K562 (cell line): ENCODE measurements around the gene SVBP. TPM values are rescaled to one million over a fixed set of nuclear protein-coding genes. Genes with fewer than 3 reads are reported as not detected.

ENCODE experiments used
- GABPA ChIP-seq: fragments of 200-800 bp; sonication (Bioruptor generic); conservative IDR thresholded peaks from 2 replicates; pipeline ENCODE4 v1.6.1; 2016; ENCODE audit warnings: low read depth, missing genetic modification characterization, missing compliant biosample characterization
- HDAC1 ChIP-seq, 2 experiments: fragments of 450-650 bp; IDR thresholded peaks; 2 replicates each; pipeline ENCODE4 v1.6.1; 2016 to 2017; ENCODE audit warnings: inconsistent platforms in 1 of 2, mild to moderate bottlenecking in 1 of 2, moderate library complexity in 1 of 2
- MAFF ChIP-seq: IDR thresholded peaks from 2 replicates; pipeline ENCODE4 v1.6.1; 2012; ENCODE audit warnings: low read length, improper control_type of control experiment
- MTF1 ChIP-seq: fragments of 250-450 bp; sonication (Bioruptor Pico); IDR thresholded peaks from 2 replicates; pipeline ENCODE4 v1.9.0; 2021; ENCODE audit warnings: moderate library complexity, mild to moderate bottlenecking, inconsistent platforms, borderline replicate concordance
- NFYB ChIP-seq: IDR thresholded peaks from 2 replicates; pipeline ENCODE4 v1.6.1; 2011; ENCODE audit warnings: mild to moderate bottlenecking, moderate library complexity; ENCODE audit not compliant: insufficient read length; ENCODE audit errors: extremely low read depth
- POLR2B ChIP-seq: fragments of 450-650 bp; IDR thresholded peaks from 2 replicates; pipeline ENCODE4 v1.6.1; 2018; ENCODE audit warnings: low read depth; ENCODE audit not compliant: partially characterized antibody
- SIN3B ChIP-seq: fragments of 450-650 bp; IDR thresholded peaks from 2 replicates; pipeline ENCODE4 v1.6.1; 2017; ENCODE audit warnings: low read depth, mild to moderate bottlenecking, moderate library complexity
- SMC3 ChIP-seq: conservative IDR thresholded peaks from 2 replicates; pipeline ENCODE4 v1.6.1; 2011; ENCODE audit warnings: low read depth, low read length, improper control_type of control experiment; ENCODE audit not compliant: insufficient read depth
- SRSF9 ChIP-seq: fragments of 200-400 bp; formaldehyde crosslinking; IDR thresholded peaks from 2 replicates; pipeline ENCODE4 v1.6.1; 2017; ENCODE audit warnings: low read depth, low read length, borderline replicate concordance
- ZNF140 ChIP-seq: fragments of 250-450 bp; sonication (Bioruptor Pico); IDR thresholded peaks from 2 replicates; pipeline ENCODE4 v1.8.0; 2021; ENCODE audit warnings: moderate library complexity, mild to moderate bottlenecking, inconsistent platforms
- ZNF57 ChIP-seq: fragments of 450-650 bp; formaldehyde crosslinking; IDR thresholded peaks from 2 replicates; pipeline ENCODE4 v1.4.0; 2020; ENCODE audit warnings: mild to moderate bottlenecking, moderate library complexity
- polyA plus RNA-seq, 8 experiments: library from polyadenylated mRNA; depleted of rRNA in 4 of 8; stranded (reverse) in 5 of 8; unstranded in 3 of 8; fragments of >200 nt; fragmentation: Nextera tagmentation in 2 of 8; fragmentation: Illumina TruSeq in 1 of 8; extraction: Ambion mirVana in 2 of 8; extraction: Trizol in 1 of 8; gene quantifications; 2 replicates each; pipeline versions ENCODE4 v1.2.1 to v1.2.3, GENCODE V29; 2011 to 2014; ENCODE audit warnings: inconsistent platforms in 1 of 8, missing spikeins in 1 of 8
- total RNA-seq, 7 experiments: library from RNA; depleted of rRNA in 6 of 7; stranded (reverse); fragments of >200 nt in 6 of 7; fragmentation: Illumina TruSeq in 2 of 7; extraction: Trizol in 2 of 7; gene quantifications; 2 replicates each; pipeline versions ENCODE4 v1.2.1 to v1.2.3, GENCODE V29; 2011 to 2021; ENCODE audit warnings: low replicate concordance in 1 of 7
- TF ChIP-seq, protein P1 (sequence below): fragments of 200-800 bp; sonication (Bioruptor generic); IDR thresholded peaks from 2 replicates; pipeline ENCODE4 v1.6.1; 2017; ENCODE audit warnings: missing genetic modification characterization, missing compliant biosample characterization
- TF ChIP-seq, protein P2 (sequence below), 2 experiments: fragments of 450-650 bp in 1 of 2; IDR thresholded peaks; 2 replicates each; pipeline ENCODE4 v1.6.1; 2011 to 2017; ENCODE audit warnings: low read depth in 2 of 2, antibody characterized with exemption in 1 of 2, borderline replicate concordance in 1 of 2, low read length in 1 of 2, mild to moderate bottlenecking in 1 of 2, mixed read lengths in 1 of 2; ENCODE audit not compliant: control insufficient read depth in 1 of 2
- TF ChIP-seq, protein P3 (sequence below): fragments of 450-650 bp; IDR thresholded peaks from 2 replicates; pipeline ENCODE4 v1.6.1; 2014; ENCODE audit warnings: low read depth, mild to moderate bottlenecking, moderate library complexity, borderline replicate concordance
- TF ChIP-seq, protein P4 (sequence below): fragments of 450-650 bp; formaldehyde crosslinking; IDR thresholded peaks from 2 replicates; pipeline ENCODE4 v1.4.0; 2020; ENCODE audit warnings: mild to moderate bottlenecking, moderate library complexity

Gene SVBP
- total and polyA plus RNA-seq, 9 of the 15 experiments (the other 6 are each of a cell fraction or from before 2014, with no cell fraction given): 31.7 to 49.7 (median 40.0) TPM

DNA sequence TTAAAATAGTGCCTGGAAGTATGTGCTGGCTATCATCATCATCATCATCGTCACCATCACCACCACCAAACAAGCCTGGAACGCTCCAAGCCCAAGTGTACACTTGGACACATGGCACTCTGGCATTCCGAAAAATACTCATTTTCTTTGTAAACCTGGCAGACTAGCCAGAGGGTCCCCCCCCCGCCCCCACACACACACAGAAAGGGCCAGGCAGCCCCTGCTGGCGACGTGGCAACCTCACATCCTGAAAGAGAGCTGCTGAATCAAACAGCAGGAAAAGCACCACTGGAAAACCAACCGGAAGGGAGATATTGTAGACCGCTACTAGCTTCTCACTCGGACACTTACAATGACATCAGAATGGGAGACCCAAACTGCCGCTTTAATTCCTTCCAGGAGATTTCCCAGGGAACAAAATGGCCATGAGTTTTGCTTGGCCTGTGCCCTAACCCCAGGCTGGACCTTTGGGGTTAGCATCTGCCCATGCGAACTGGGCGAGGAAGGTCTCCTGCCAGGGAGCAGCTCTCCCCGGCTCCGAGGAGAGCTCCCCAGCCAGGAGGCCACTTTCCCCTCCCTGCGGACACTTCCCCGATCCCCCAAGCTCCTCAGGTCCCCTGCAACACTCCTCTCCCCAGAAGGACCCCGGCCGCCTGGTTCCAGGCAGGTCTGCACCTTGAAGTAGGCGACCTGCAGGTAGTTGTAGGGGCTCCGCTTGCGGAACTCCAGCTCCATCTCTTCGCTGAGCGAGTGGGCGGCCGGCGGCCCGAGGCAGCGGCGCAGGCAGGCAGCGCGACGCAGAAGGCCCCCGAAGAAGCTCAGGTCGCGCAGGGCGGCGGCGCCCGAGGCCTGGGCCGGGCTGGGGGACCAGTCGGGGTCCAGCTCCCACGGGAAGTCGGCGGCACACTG, 51.1 kb downstream of the SVBP start (continued):
- TF ChIP-seq MAFF: no peak
- peak; percentile 17; the same call in 1 of the 2 replicates for TF ChIP-seq SMC3
- TF ChIP-seq, protein P1, sequence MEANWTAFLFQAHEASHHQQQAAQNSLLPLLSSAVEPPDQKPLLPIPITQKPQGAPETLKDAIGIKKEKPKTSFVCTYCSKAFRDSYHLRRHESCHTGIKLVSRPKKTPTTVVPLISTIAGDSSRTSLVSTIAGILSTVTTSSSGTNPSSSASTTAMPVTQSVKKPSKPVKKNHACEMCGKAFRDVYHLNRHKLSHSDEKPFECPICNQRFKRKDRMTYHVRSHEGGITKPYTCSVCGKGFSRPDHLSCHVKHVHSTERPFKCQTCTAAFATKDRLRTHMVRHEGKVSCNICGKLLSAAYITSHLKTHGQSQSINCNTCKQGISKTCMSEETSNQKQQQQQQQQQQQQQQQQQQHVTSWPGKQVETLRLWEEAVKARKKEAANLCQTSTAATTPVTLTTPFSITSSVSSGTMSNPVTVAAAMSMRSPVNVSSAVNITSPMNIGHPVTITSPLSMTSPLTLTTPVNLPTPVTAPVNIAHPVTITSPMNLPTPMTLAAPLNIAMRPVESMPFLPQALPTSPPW (CRISPR knock-in tag): peak; percentile 88
- TF ChIP-seq, protein P2, sequence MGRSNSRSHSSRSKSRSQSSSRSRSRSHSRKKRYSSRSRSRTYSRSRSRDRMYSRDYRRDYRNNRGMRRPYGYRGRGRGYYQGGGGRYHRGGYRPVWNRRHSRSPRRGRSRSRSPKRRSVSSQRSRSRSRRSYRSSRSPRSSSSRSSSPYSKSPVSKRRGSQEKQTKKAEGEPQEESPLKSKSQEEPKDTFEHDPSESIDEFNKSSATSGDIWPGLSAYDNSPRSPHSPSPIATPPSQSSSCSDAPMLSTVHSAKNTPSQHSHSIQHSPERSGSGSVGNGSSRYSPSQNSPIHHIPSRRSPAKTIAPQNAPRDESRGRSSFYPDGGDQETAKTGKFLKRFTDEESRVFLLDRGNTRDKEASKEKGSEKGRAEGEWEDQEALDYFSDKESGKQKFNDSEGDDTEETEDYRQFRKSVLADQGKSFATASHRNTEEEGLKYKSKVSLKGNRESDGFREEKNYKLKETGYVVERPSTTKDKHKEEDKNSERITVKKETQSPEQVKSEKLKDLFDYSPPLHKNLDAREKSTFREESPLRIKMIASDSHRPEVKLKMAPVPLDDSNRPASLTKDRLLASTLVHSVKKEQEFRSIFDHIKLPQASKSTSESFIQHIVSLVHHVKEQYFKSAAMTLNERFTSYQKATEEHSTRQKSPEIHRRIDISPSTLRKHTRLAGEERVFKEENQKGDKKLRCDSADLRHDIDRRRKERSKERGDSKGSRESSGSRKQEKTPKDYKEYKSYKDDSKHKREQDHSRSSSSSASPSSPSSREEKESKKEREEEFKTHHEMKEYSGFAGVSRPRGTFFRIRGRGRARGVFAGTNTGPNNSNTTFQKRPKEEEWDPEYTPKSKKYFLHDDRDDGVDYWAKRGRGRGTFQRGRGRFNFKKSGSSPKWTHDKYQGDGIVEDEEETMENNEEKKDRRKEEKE (IDR thresholded peaks at IDR 0.05; ENCODE audit: borderline replicate concordance in 1 of 2, control insufficient read depth in 1 of 2, low read depth in 2 of 2, low read length in 1 of 2): no peak
- no peak for TF ChIP-seq SRSF9
- TF ChIP-seq SIN3B: no peak
- no peak for TF ChIP-seq ZNF57 (CRISPR knock-in tag)
- TF ChIP-seq HDAC1 (IDR thresholded peaks at IDR 0.05): peak; percentile 48 to 54; a peak in 1 of 4 replicates
- TF ChIP-seq MTF1: no peak
- TF ChIP-seq, protein P3, sequence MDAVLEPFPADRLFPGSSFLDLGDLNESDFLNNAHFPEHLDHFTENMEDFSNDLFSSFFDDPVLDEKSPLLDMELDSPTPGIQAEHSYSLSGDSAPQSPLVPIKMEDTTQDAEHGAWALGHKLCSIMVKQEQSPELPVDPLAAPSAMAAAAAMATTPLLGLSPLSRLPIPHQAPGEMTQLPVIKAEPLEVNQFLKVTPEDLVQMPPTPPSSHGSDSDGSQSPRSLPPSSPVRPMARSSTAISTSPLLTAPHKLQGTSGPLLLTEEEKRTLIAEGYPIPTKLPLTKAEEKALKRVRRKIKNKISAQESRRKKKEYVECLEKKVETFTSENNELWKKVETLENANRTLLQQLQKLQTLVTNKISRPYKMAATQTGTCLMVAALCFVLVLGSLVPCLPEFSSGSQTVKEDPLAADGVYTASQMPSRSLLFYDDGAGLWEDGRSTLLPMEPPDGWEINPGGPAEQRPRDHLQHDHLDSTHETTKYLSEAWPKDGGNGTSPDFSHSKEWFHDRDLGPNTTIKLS: peak; percentile 86
- TF ChIP-seq POLR2B: no peak
- TF ChIP-seq, protein P4, sequence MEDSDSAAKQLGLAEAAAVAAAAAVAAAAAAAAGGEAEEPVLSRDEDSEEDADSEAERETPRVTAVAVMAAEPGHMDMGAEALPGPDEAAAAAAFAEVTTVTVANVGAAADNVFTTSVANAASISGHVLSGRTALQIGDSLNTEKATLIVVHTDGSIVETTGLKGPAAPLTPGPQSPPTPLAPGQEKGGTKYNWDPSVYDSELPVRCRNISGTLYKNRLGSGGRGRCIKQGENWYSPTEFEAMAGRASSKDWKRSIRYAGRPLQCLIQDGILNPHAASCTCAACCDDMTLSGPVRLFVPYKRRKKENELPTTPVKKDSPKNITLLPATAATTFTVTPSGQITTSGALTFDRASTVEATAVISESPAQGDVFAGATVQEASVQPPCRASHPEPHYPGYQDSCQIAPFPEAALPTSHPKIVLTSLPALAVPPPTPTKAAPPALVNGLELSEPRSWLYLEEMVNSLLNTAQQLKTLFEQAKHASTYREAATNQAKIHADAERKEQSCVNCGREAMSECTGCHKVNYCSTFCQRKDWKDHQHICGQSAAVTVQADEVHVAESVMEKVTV (CRISPR knock-in tag): no peak
- TF ChIP-seq GABPA (tag): peak; percentile 61
- TF ChIP-seq NFYB: no peak
- TF ChIP-seq ZNF140 (CRISPR knock-in tag): no peak
